ENCODE results near the gene ADISSP. TPM values are rescaled to one million over a fixed set of nuclear protein-coding genes. Genes with fewer than 3 reads are reported as not detected.
"Not testable (repeated sequence)": the region's sequence is repeated elsewhere in the genome, so short reads cannot be mapped to it uniquely, and the experiment has no call there.

Gene ADISSP
- total RNA-seq, 4 donors from 2014 or later = 11.6 to 17.0 (median 16.3) TPM

DNA sequence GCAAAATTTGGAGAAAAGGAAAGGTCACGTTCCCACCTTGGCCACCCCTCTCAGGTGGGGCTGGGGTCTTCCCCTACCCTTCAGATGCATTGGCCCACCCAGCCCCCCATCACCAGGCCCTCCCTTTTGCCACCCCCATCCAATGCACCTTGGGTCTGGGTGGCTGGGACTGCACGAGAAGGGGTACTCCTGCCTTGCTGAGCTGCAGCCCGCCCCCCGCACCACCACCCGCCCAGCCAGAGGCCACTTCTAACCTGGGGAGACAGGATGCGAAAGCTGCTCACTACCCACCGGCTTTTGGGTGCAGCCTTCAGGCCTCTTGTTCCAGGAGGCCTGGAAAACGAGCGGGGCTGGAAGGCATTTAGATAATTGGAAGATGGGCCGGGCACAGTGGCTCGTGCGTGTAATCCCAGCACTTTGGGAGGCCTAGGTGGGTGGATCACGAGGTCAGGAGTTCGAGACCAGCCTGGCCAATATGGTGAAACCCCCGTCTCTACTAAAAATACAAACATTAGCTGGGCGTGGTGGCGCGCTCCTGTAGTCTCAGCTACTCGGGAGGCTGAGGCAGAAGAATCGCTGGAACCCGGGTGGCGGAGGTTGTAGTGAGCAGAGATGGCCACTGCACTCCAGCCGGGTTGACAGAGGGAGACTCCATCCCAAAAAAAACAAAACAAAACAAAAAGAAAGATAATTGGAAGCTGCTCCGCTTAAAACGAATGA lies 27.3 kb upstream of the ADISSP start:
- H3K27ac ChIP-seq = peak overlapping the region; percentile 92 to 99 (median 95)
- DNase-seq = no peak
- no peaks in the 10 kb centered on the region for H3K36me3 ChIP-seq
- H3K27me3 ChIP-seq = no peaks in the 10 kb centered on the region
- 85% methylated on average over 21 to 25 of the region's 25 CpGs for WGBS, 2 donors
- no peaks in the 10 kb centered on the region for H3K9me3 ChIP-seq
- H3K4me3 ChIP-seq (replicated peaks in 1 of 3) = peak overlapping the region in 1 of 3 donors; percentile 48
- intact Hi-C loops (cut with DNase I) = no loop called here
- peaks cover 5 to 31% of the 10 kb centered on the region in 2 donors for H3K4me1 ChIP-seq
- TF ChIP-seq, protein P1, sequence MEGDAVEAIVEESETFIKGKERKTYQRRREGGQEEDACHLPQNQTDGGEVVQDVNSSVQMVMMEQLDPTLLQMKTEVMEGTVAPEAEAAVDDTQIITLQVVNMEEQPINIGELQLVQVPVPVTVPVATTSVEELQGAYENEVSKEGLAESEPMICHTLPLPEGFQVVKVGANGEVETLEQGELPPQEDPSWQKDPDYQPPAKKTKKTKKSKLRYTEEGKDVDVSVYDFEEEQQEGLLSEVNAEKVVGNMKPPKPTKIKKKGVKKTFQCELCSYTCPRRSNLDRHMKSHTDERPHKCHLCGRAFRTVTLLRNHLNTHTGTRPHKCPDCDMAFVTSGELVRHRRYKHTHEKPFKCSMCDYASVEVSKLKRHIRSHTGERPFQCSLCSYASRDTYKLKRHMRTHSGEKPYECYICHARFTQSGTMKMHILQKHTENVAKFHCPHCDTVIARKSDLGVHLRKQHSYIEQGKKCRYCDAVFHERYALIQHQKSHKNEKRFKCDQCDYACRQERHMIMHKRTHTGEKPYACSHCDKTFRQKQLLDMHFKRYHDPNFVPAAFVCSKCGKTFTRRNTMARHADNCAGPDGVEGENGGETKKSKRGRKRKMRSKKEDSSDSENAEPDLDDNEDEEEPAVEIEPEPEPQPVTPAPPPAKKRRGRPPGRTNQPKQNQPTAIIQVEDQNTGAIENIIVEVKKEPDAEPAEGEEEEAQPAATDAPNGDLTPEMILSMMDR (IDR thresholded peaks at IDR 0.05) = no peak
- no peak for TF ChIP-seq POLR2A (IDR thresholded peaks at IDR 0.05)

GRCh38 chr20:3794168-3794567 lies 26.6 kb upstream of the ADISSP start:
- not testable (repeated sequence) for H3K27ac ChIP-seq

DNA sequence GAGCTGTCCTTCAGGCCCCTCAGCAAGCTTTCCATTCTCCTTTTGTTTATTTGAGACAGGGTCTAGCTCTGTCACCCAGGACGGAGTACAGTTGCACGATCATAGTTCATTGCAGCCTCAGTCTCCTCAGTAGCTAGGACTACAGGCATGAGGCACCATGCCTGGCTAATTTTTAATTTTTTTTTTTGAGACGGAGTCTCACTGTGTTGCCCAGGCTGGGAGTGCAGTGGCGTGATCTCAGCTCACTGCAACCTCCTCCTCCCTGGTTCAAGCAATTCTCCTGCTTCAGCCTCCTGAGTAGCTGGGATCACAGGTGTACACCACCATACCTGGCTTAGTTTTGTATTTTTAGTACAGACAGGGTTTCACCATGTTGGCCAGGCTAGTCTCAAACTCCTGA lies 21.6 kb upstream of the ADISSP start:
- H3K9me3 ChIP-seq; H3K36me3 ChIP-seq; DNase-seq; H3K27ac ChIP-seq; H3K4me3 ChIP-seq (replicated peaks in 1 of 3); H3K27me3 ChIP-seq: not testable (repeated sequence)
- H3K4me1 ChIP-seq = peaks cover 15 to 19% of the 10 kb centered on the region in 2 donors
- intact Hi-C loops (cut with DNase I) = loop anchor here (2.0 kb wide), 1 partner anchor 30 kb away; no protein-coding TSS in a partner anchor
- WGBS, 2 donors = 99% methylated on average over 4 of the region's 4 CpGs

More at GRCh38 chr20:3794168-3794567, 26.6 kb upstream of the ADISSP start:
- H3K4me3 ChIP-seq (replicated peaks in 1 of 3); H3K36me3 ChIP-seq; H3K9me3 ChIP-seq; DNase-seq; intact Hi-C loops (cut with DNase I); H3K27me3 ChIP-seq: not testable (repeated sequence)
- 68 to 89% methylated on average over 1 of the region's 3 CpGs for WGBS, 2 donors
- peaks cover 5 to 26% of the 10 kb centered on the region in 2 donors for H3K4me1 ChIP-seq

DNA sequence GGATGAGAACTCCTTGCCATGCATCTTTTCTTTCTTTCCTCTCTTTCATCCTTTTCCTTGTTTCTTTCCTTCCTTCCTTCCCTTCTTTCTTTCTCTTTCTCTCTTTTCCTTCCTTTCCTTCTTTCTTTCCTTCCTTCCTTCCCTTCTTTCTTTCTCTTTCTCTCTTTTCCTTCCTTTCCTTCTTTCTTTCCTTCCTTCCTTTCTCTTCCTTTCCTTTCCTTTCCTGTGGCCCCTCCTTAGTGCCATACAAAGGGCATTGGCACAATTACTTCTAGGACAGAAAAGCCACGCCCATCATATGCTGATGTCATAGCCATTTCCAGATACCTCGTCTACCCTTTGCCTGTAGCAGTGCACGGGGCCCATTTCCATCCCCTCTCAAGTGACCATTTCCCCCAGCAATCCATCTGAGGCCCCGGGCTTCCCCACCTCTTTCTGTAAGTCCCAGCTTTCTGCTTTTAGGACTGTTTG lies 21.2 kb upstream of the ADISSP start:
- Histone ChIP-seq H3K27ac (no peak overlapping the region), H3K36me3 (no peaks in the 10 kb centered on the region), H3K4me1 (peaks cover 17 to 24% of the 10 kb centered on the region in 2 donors), H3K27me3 (no peaks in the 10 kb centered on the region), H3K9me3 (no peaks in the 10 kb centered on the region), H3K4me3 (replicated peaks in 1 of 3) (no peak overlapping the region)
- WGBS, 2 donors = 66 to 70% methylated on average over 4 of the region's 4 CpGs
- no peak for DNase-seq
- intact Hi-C loops (cut with DNase I) = loop anchor here (2.0 kb wide), 1 partner anchor 30 kb away; no protein-coding TSS in a partner anchor
- TF ChIP-seq, protein P1 (IDR thresholded peaks at IDR 0.05) = no peak
- no peak for TF ChIP-seq POLR2A (IDR thresholded peaks at IDR 0.05)

GRCh38 chr20:3787324-3788014 lies 19.9 kb upstream of the ADISSP start:
- H3K36me3 ChIP-seq = no peaks in the 10 kb centered on the region
- no peak for DNase-seq
- H3K4me1 ChIP-seq = peaks cover 17 to 37% of the 10 kb centered on the region in 2 donors
- peak overlapping the region in 1 of 3 donors; percentile 65 for H3K27ac ChIP-seq
- no peak for TF ChIP-seq POLR2A (IDR thresholded peaks at IDR 0.05)
- TF ChIP-seq, protein P1 (IDR thresholded peaks at IDR 0.05) = no peak
- peak overlapping the region in 1 of 3 donors; percentile 25 for H3K4me3 ChIP-seq (replicated peaks in 1 of 3)
- no peaks in the 10 kb centered on the region for H3K27me3 ChIP-seq
- intact Hi-C loops (cut with DNase I) = loop anchor here (2.0 kb wide), 1 partner anchor 31 kb away; no protein-coding TSS in a partner anchor
- 77 to 84% methylated on average over 5 of the region's 5 CpGs for WGBS, 2 donors
- no peaks in the 10 kb centered on the region for H3K9me3 ChIP-seq

Data from thyroid gland (tissue), 4 donors.